ENCODE measurements around the gene CALY.

The CALY gene

DNA sequence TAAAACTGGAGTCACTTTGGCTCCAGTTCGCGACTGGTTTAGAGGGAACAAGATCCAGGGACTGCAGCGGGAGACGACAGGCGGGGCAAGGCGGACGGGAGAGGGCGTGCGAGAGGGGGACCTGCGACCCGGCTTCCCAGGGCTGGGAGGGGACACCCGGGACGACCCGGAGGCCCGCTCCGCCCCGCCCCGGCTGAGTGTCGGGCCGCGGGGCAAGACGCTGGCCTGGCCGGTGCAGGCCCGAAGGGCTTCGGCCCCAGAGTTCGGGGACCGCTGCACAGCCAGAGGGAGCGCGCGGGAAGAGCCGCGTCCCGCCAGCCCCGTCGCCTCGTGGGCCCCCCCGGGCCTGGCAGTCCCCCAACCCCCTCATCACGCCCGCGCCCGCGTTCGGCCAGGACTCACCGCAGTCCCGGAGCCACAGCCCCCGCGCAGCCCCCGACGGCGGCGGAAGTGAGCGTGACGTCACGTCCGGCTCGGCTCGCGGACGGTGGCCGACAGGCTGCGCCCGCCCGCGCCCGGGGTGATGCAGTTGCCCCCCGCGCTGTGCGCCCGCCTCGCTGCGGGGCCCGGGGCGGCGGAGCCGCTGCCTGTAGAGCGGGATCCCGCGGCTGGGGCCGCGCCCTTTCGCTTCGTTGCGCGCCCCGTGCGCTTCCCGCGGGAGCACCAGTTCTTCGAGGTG lies 28.1 kb downstream of the CALY start, which contains the start of the genes TUBGCP2 and ZNF511:
TSS of gene TUBGCP2 (minus strand) at position 452 of the 679 bp plus-strand sequence. CDS start 5,931 bp downstream, outside the sequence.
TSS of gene ZNF511 (plus strand) at position 494 of the 679 bp plus-strand sequence. CDS start at position 524, 30 bp downstream.
- peak; percentile 92 for DNase-seq (ENCODE audit: extremely low spot score)
- ChIA-PET POLR2A (interaction anchor here (1.0 kb wide), 1 partner anchor 21 kb away, joined by 3 read pairs; no protein-coding TSS in a partner anchor), CTCF (interaction anchor here (0.9 kb wide), 1 partner anchor 20 kb away, joined by 3 read pairs; no protein-coding TSS in a partner anchor)
- no peak for TF ChIP-seq TARDBP (IDR thresholded peaks at IDR 0.05)
- no peak for TF ChIP-seq FOXA1 (IDR thresholded peaks at IDR 0.05)
- peak; percentile 60 for TF ChIP-seq ARNT (IDR thresholded peaks at IDR 0.05)
- TF ChIP-seq NFRKB (IDR thresholded peaks at IDR 0.05), result no peak
- TF ChIP-seq LEF1 (IDR thresholded peaks at IDR 0.05; ENCODE audit: borderline replicate concordance), result peak; percentile 78; the same call in 1 of the 2 replicates
- no peak for TF ChIP-seq CTBP1 (IDR thresholded peaks at IDR 0.05; ENCODE audit: borderline replicate concordance)
- no peak for TF ChIP-seq ZNF384 (IDR thresholded peaks at IDR 0.05)
- TF ChIP-seq FOXM1 (IDR thresholded peaks at IDR 0.05; ENCODE audit: borderline replicate concordance), result peak; percentile 95; the same call in 1 of the 2 replicates

GRCh38 chr10:133307776-133308420 lies 28.8 kb downstream of the CALY start:
- DNase-seq (ENCODE audit: extremely low spot score), result peak; percentile 74
- POLR2A ChIA-PET, result interaction anchor here (0.7 to 1.7 kb wide), 3 partner anchors 16 to 22 kb away, joined by 3 to 5 read pairs (median 3); no protein-coding TSS in a partner anchor
- CTCF ChIA-PET, result interaction anchor here (0.7 to 1.3 kb wide), 4 partner anchors 11 to 163 kb away, joined by 3 to 5 read pairs (median 3); no protein-coding TSS in a partner anchor
- TF ChIP-seq CTBP1 (IDR thresholded peaks at IDR 0.05; ENCODE audit: borderline replicate concordance) (no peak), L3MBTL2 (conservative IDR thresholded peaks at IDR 0.05) (no peak), HDGF (IDR thresholded peaks at IDR 0.05; ENCODE audit: borderline replicate concordance) (no peak), LEF1 (IDR thresholded peaks at IDR 0.05; ENCODE audit: borderline replicate concordance) (no peak), PKNOX1 (IDR thresholded peaks at IDR 0.05) (no peak), ARNT (IDR thresholded peaks at IDR 0.05) (no peak), SUZ12 (IDR thresholded peaks at IDR 0.05) (no peak), SP1 (IDR thresholded peaks at IDR 0.05) (no peak), NFRKB (IDR thresholded peaks at IDR 0.05) (no peak), ELF4 (IDR thresholded peaks at IDR 0.05) (no peak), FOXM1 (IDR thresholded peaks at IDR 0.05; ENCODE audit: borderline replicate concordance) (no peak), TARDBP (IDR thresholded peaks at IDR 0.05) (no peak), ZNF384 (IDR thresholded peaks at IDR 0.05) (no peak), FOXA1 (IDR thresholded peaks at IDR 0.05) (no peak), FOXK2 (IDR thresholded peaks at IDR 0.05) (no peak), BHLHE40 (IDR thresholded peaks at IDR 0.05; ENCODE audit: borderline replicate concordance) (no peak)

DNA sequence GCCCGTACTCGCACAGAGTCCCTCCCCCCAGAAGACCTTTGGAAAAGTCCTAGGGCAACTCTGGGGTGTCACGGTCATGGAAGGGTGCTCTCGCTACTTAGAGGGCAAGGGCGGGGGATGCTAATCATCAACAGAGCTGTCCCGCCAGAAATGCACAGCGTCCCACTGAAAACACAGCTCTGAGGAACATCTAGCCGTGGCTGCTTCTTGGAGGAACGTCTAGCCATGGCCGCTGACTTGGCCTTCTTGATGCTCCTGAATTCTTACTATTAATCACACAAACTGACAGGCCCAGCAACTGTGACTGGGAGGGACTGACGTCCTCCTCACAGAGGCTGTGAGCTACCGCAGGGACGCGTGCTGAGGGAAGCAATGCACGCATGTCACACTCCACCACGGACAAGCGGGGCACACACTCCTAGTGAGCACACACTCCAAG lies 29.7 kb downstream of the CALY start:
- DNase-seq (ENCODE audit: extremely low spot score), result no peak
- POLR2A ChIA-PET, result interaction anchor here (0.7 to 1.7 kb wide), 2 partner anchors 17 to 18 kb away, joined by 3 to 5 read pairs; no protein-coding TSS in a partner anchor
- TF ChIP-seq PKNOX1 (IDR thresholded peaks at IDR 0.05), result 0 out of 2 replicates have a peak, but pooled peaks have one; percentile 27
- TF ChIP-seq ARNT (IDR thresholded peaks at IDR 0.05), result no peak
- CTCF ChIA-PET, result interaction anchor here (0.7 to 1.3 kb wide), 3 partner anchors 12 to 40 kb away, joined by 3 to 5 read pairs (median 3); no protein-coding TSS in a partner anchor

GRCh38 chr10:133306097-133306476 lies 30.6 kb downstream of the CALY start:
- TF ChIP-seq SUZ12 (IDR thresholded peaks at IDR 0.05) (no peak), ZNF384 (IDR thresholded peaks at IDR 0.05) (no peak)
- POLR2A ChIA-PET, result no interaction called here
- no peak for DNase-seq (ENCODE audit: extremely low spot score)
- CTCF ChIA-PET, result no interaction called here

DNA sequence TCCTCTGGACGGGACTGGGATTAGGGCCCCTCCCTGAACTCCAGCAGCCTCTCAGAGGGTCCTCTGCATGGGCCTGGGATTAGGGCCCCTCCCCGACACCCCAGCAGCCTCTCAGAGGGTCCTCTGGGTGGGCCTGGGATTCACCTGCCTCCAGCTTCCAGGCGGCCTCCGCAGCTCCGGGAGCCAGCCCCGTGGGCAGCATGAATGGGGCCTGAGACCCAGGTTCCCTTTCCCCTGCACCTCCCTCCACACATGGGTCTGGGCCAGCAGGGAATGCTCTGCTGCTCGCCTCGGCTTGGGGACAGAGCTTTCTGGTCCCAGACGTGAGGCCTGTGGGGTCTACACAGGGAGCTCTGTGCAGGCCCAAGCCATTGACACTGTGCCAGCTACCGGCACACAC lies 33.5 kb downstream of the CALY start:
- no peak for TF ChIP-seq PKNOX1 (IDR thresholded peaks at IDR 0.05)
- TF ChIP-seq L3MBTL2 (conservative IDR thresholded peaks at IDR 0.05), result no peak
- TF ChIP-seq FOXK2 (IDR thresholded peaks at IDR 0.05), result no peak
- no peak for TF ChIP-seq ZNF384 (IDR thresholded peaks at IDR 0.05)
- TF ChIP-seq CTBP1 (IDR thresholded peaks at IDR 0.05; ENCODE audit: borderline replicate concordance), result no peak
- TF ChIP-seq ELF4 (IDR thresholded peaks at IDR 0.05), result no peak
- no peak for TF ChIP-seq LEF1 (IDR thresholded peaks at IDR 0.05; ENCODE audit: borderline replicate concordance)
- TF ChIP-seq FOXA1 (IDR thresholded peaks at IDR 0.05), result no peak
- no peak for TF ChIP-seq SUZ12 (IDR thresholded peaks at IDR 0.05)
- TF ChIP-seq ARNT (IDR thresholded peaks at IDR 0.05), result no peak
- TF ChIP-seq SP1 (IDR thresholded peaks at IDR 0.05), result no peak
- no peak for TF ChIP-seq FOXM1 (IDR thresholded peaks at IDR 0.05; ENCODE audit: borderline replicate concordance)
- TF ChIP-seq TARDBP (IDR thresholded peaks at IDR 0.05), result no peak
- TF ChIP-seq BHLHE40 (IDR thresholded peaks at IDR 0.05; ENCODE audit: borderline replicate concordance), result no peak

GRCh38 chr10:133302230-133302629 lies 34.5 kb downstream of the CALY start:
- no peak for TF ChIP-seq LEF1 (IDR thresholded peaks at IDR 0.05; ENCODE audit: borderline replicate concordance)
- no peak for TF ChIP-seq ARNT (IDR thresholded peaks at IDR 0.05)
- TF ChIP-seq SP1 (IDR thresholded peaks at IDR 0.05), result no peak
- no peak for TF ChIP-seq NFRKB (IDR thresholded peaks at IDR 0.05)
- no peak for TF ChIP-seq CTBP1 (IDR thresholded peaks at IDR 0.05; ENCODE audit: borderline replicate concordance)
- no peak for TF ChIP-seq FOXM1 (IDR thresholded peaks at IDR 0.05; ENCODE audit: borderline replicate concordance)
- TF ChIP-seq TARDBP (IDR thresholded peaks at IDR 0.05), result no peak
- TF ChIP-seq FOXA1 (IDR thresholded peaks at IDR 0.05), result no peak
- no peak for DNase-seq (ENCODE audit: extremely low spot score)
- ChIA-PET CTCF (no interaction called here), POLR2A (no interaction called here)

More for the DNA sequence above, 33.5 kb downstream of the CALY start:
- POLR2A ChIA-PET, result no interaction called here
- CTCF ChIA-PET, result no interaction called here
- no peak for DNase-seq (ENCODE audit: extremely low spot score)
